Panc1 (cell line): Measurements from ENCODE around the gene FCAMR. TPM values are rescaled to one million over a fixed set of nuclear protein-coding genes. Genes with fewer than 3 reads are reported as not detected.

ENCODE experiments used
- total RNA-seq: library from RNA; stranded (reverse); gene quantifications from one replicate; pipeline ENCODE4 v1.2.1, GENCODE V29; 2021; ENCODE audit not compliant: unreplicated experiment

FCAMR gene
- total RNA-seq, 1 experiment from 2014 or later = not detected

Other genes starting within 250 kb of the FCAMR start
- gene IL19, start 199.7 kb downstream of the FCAMR start, total RNA-seq = not detected
- gene IL10, start 198.0 kb downstream of the FCAMR start, total RNA-seq = not detected
- gene IL20, start 104.8 kb downstream of the FCAMR start, total RNA-seq = not detected
- gene IL24, start 73.0 kb downstream of the FCAMR start, total RNA-seq = not detected
- gene FCMR, start 48.5 kb downstream of the FCAMR start, total RNA-seq = 0.41 TPM
- gene PIGR, start 24.0 kb downstream of the FCAMR start, total RNA-seq = 1.4 TPM
- 0.08 TPM for gene C1orf116, start 62.3 kb upstream of the FCAMR start, total RNA-seq
- 7.1 TPM for gene YOD1, start 80.7 kb upstream of the FCAMR start, total RNA-seq
- 35.6 TPM for gene PFKFB2, start 82.8 kb upstream of the FCAMR start, total RNA-seq
- 0.62 TPM for gene C4BPB, start 118.4 kb upstream of the FCAMR start, total RNA-seq
- gene C4BPA, start 133.8 kb upstream of the FCAMR start, total RNA-seq = 0.26 TPM